Suprapubic skin (tissue), 4 donors: ENCODE data around the gene MCAM. TPM values are rescaled to one million over a fixed set of nuclear protein-coding genes. Genes with fewer than 3 reads are reported as not detected.

Experiments
- DNase-seq, 2 donors: peaks; one replicate each; pipeline ENCODE4 v3.0.0-alpha.2; 2019; ENCODE audit warnings: low spot score in 2 of 2
- H3K27ac ChIP-seq: fragments of 200-600 bp; sonication (generic); one replicate; pipeline ENCODE4 v1.5.1; 2019
- H3K27me3 ChIP-seq: fragments of 200-600 bp; sonication (generic); one replicate; pipeline ENCODE4 v1.5.1; 2019
- H3K36me3 ChIP-seq: fragments of 200-600 bp; sonication (generic); one replicate; pipeline ENCODE4 v1.5.1; 2019
- H3K4me1 ChIP-seq: fragments of 200-600 bp; sonication (generic); one replicate; pipeline ENCODE4 v1.5.1; 2019
- H3K4me3 ChIP-seq: fragments of 200-600 bp; sonication (generic); one replicate; pipeline ENCODE4 v1.5.1; 2019; ENCODE audit warnings: mild to moderate bottlenecking
- H3K9me3 ChIP-seq: fragments of 200-600 bp; sonication (generic); one replicate; pipeline ENCODE4 v1.5.1; 2019
- CTCF ChIP-seq, 2 donors: fragments of 200-600 bp in 1 of 2; fragments of 450-650 bp in 1 of 2; sonication (generic) in 1 of 2; IDR thresholded peaks; one replicate each; pipeline ENCODE4 v1.5.1; 2016 to 2019; ENCODE audit warnings: antibody characterized with exemption in 2 of 2, mild to moderate bottlenecking in 1 of 2, moderate library complexity in 1 of 2
- EP300 ChIP-seq: sonication (generic); formaldehyde crosslinking; IDR thresholded peaks from one replicate; pipeline ENCODE4 v1.6.1; 2017; ENCODE audit warnings: antibody characterized with exemption
- POLR2A ChIP-seq, 2 donors: fragments of 450-650 bp; IDR thresholded peaks; one replicate each; pipeline ENCODE4 v1.6.1; 2017; ENCODE audit warnings: antibody characterized with exemption in 2 of 2, mild to moderate bottlenecking in 2 of 2, moderate library complexity in 2 of 2
- POLR2AphosphoS5 ChIP-seq, 3 donors: sonication (generic); formaldehyde crosslinking; IDR thresholded peaks; one replicate each; pipeline ENCODE4 v1.6.1; 2017; ENCODE audit warnings: antibody characterized with exemption in 3 of 3
- WGBS: methylation state at CpG from one replicate; pipeline ENCODE4 v1.1.5; 2018; 5-methylcytosine and 5-hydroxymethylcytosine counted together
- total RNA-seq, 4 donors: library from RNA; depleted of rRNA; stranded (reverse); fragments of >200 nt; gene quantifications; one replicate each; pipeline ENCODE4 v1.1.0, GENCODE V29; 2016

The MCAM gene
- total RNA-seq, 4 donors from 2014 or later: 104 to 163 (median 124) TPM

- H3K27me3 ChIP-seq: peaks cover 14% of the 10 kb centered on the region
- no peak overlapping the region for H3K4me3 ChIP-seq
- 85% methylated on average over 4 of the region's 7 CpGs for WGBS
- H3K9me3 ChIP-seq: no peaks in the 10 kb centered on the region
- no peaks in the 10 kb centered on the region for H3K36me3 ChIP-seq
- H3K27ac ChIP-seq: no peak overlapping the region
- peaks cover 43% of the 10 kb centered on the region for H3K4me1 ChIP-seq
- TF ChIP-seq EP300: no peak
- no peak for TF ChIP-seq POLR2A (IDR thresholded peaks at IDR 0.05)
- TF ChIP-seq POLR2AphosphoS5 (IDR thresholded peaks at IDR 0.05): no peak
- TF ChIP-seq CTCF (IDR thresholded peaks at IDR 0.05): no peak
- DNase-seq: no peak
Measured at GRCh38 chr11:119343726-119344125, 26.8 kb upstream of the MCAM start.

GRCh38 chr11:119342362-119343130 is 25.6 kb upstream of the MCAM start:
- H3K4me1 ChIP-seq: peaks cover 52% of the 10 kb centered on the region
- no peaks in the 10 kb centered on the region for H3K9me3 ChIP-seq
- no peak overlapping the region for H3K4me3 ChIP-seq
- H3K27me3 ChIP-seq: peaks cover 14% of the 10 kb centered on the region
- H3K27ac ChIP-seq: no peak overlapping the region
- no peaks in the 10 kb centered on the region for H3K36me3 ChIP-seq
- DNase-seq: no peak
- TF ChIP-seq POLR2A (IDR thresholded peaks at IDR 0.05): no peak
- TF ChIP-seq CTCF (IDR thresholded peaks at IDR 0.05): no peak
- no peak for TF ChIP-seq EP300
- no peak for TF ChIP-seq POLR2AphosphoS5 (IDR thresholded peaks at IDR 0.05)
- WGBS: 93% methylated on average over 8 of the region's 10 CpGs

GRCh38 chr11:119342023-119342300 is 25.0 kb upstream of the MCAM start:
- Histone ChIP-seq H3K9me3 (no peaks in the 10 kb centered on the region), H3K27me3 (peaks cover 14% of the 10 kb centered on the region), H3K4me1 (peaks cover 50% of the 10 kb centered on the region), H3K27ac (no peak overlapping the region), H3K36me3 (no peaks in the 10 kb centered on the region), H3K4me3 (no peak overlapping the region)
- no peak for DNase-seq
- WGBS: 55% methylated on average over 7 of the region's 7 CpGs
- no peak for TF ChIP-seq POLR2AphosphoS5 (IDR thresholded peaks at IDR 0.05)
- TF ChIP-seq EP300: no peak
- TF ChIP-seq CTCF (IDR thresholded peaks at IDR 0.05): no peak

- DNase-seq: no peak
- Histone ChIP-seq H3K9me3 (no peaks in the 10 kb centered on the region), H3K4me3 (peak overlapping the region; percentile 66), H3K4me1 (peaks cover 45% of the 10 kb centered on the region), H3K36me3 (peaks cover 3% of the 10 kb centered on the region), H3K27ac (peak overlapping the region; percentile 89), H3K27me3 (peaks cover 14% of the 10 kb centered on the region)
- 49% methylated on average over 9 of the region's 16 CpGs for WGBS
- TF ChIP-seq CTCF (IDR thresholded peaks at IDR 0.05): no peak
- no peak for TF ChIP-seq POLR2A (IDR thresholded peaks at IDR 0.05)
- TF ChIP-seq EP300: no peak
- no peak for TF ChIP-seq POLR2AphosphoS5 (IDR thresholded peaks at IDR 0.05)
Measured at GRCh38 chr11:119341222-119342022, 24.5 kb upstream of the MCAM start.
